ENCODE data around the gene XXYLT1.

GRCh38 chr3:195094191-195094921, 176.6 kb downstream of the XXYLT1 start:
- TF ChIP-seq CTCF (IDR thresholded peaks at IDR 0.05) (no peak), POLR2A (IDR thresholded peaks at IDR 0.05) (no peak)
